ENCODE data around the gene SETD1A. TPM values are rescaled to one million over a fixed set of nuclear protein-coding genes. Genes with fewer than 3 reads are reported as not detected.
"Not testable (repeated sequence)": the region's sequence is repeated elsewhere in the genome, so short reads cannot be mapped to it uniquely, and the experiment has no call there.

Gene SETD1A
- polyA plus RNA-seq, 12 donors, result 9.5 to 19.5 (median 11.0) TPM; not detected in 1

DNA sequence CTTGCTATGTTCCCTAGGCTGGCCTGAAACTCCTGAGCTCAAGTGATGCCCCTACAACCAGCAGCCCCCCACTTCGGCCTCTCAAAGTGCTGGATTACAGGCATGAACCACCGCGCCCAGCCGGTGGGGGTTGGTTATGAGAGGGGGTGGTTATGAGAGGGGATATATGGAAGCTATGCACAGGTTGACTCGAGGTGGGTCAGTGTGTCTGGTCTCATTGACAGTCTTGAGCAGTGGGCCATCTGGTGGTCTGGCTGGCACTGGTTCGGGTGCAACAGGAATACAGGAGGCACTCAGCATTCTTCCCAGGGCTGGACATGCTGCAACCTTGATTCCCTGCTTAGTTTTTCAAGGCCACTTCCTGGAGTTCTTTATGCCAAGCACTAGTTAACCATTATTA, 58.5 kb downstream of the SETD1A start:
- no peak for DNase-seq

DNA sequence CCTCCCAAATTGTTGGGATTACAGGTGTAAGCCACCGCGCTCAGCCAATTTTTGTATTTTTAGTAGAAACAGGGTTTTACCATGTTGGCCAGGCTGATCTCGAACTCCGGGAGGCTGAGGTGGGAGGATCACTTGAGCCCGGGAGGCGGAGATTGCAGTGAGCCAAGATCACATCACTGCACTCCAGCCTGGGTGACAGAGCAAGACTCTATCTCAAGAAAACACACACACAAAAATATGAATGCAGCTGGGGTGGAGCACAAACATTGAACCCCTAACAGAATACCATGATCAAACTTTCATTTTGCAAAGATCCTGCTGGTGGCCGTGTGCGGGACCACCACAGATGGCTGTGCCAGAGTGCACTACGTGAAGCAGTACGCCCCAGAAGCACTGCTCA, 60.2 kb downstream of the SETD1A start:
- DNase-seq, result not testable (repeated sequence)

DNA sequence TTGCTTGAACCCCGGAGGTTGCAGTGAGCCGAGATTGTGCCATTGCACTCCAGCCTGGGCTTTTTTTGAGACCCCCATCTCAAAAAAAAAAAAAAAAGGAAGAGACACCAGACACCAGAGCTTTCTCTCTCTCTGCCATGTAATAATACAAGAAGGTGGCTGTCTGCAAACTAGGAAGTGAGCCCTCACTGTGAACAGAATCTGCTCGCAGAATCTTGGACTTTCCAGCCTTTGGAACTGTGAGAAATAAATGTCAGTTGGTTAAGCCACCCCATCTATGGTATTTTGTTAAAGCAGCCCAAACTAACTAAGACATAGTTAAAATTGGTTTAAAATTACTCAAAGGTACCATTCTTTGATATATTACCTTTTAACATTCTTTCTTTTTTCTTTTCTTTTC, 63.0 kb downstream of the SETD1A start:
- DNase-seq, result no peak

DNA sequence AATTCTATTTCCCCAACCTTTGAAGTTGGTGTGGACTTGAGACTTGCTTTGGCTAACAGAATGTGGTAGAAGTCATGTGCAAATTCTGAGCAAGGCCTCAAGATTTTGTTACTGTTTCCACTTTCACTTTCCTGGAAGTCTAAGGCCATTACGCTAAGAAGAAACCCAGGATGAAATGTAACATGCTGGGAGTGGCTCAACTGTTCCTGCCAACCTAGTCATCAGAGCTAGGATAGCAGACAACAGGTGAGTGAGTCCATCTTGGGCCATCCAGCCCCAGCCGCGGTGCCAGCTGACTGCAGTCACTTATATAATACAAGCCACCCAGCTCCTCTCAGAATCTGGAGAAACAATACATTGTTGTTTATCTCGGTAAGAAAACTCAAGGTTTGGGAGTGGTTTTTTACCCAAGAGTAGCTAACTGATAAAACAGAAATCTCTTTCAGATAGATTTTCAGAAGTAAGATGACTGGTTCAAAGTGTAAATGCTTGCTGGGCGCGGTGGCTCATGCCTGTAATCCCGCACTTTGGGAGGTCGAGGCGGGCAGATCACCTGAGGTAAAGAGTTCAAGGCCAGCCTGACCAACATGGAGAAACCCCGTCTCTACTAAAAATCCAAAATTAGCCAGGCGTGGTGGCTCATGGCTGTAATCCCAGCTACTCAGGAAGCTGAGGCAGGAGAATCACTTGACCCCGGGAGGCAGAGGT, 65.1 kb downstream of the SETD1A start:
- DNase-seq, result no peak

DNA sequence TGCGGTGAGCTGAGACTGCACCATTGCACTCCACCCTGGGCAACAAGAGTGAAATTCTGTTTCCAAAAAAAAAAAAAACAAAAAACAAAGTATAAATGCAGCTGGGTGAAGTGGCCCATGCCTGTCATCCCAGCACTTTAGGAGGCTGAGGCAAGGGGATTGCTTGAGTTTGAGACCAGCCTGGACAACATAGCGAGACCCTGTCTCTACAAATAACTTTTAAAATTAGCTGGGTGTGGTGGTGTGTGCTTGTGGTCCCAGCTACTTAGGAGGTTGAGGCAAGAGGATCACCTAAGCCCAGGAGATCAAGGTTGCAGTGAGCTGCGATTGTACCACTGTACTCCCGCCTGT, 65.7 kb downstream of the SETD1A start:
- no peak for DNase-seq

DNA sequence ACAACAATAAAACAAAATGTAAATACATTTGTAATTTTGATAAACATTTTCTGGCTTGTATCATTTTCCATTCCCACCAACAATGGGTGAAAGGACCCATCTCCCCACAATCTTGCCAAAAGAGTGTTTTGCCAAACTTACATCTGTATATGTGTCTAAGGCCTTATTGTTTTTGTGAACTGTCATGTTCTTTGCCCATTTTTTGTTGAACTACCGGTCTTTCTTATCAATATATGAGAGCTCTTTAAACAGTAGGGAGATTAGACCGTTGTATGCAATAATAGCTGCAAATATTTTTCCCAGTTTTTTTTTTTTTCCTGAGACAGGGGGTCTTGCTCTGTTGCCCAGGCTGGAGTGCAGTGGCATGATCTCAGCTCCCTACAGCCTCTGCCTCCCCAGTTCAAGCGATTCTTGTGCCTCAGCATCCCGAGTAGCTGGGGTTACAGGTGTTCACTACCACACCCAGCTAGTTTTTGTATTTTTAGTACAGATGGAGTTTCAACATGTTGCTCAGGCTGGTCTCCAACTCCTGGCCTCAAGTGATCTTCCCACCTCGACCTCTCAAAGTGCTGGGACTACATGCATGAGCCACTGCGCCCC, 66.2 kb downstream of the SETD1A start:
- no peak for DNase-seq

DNA sequence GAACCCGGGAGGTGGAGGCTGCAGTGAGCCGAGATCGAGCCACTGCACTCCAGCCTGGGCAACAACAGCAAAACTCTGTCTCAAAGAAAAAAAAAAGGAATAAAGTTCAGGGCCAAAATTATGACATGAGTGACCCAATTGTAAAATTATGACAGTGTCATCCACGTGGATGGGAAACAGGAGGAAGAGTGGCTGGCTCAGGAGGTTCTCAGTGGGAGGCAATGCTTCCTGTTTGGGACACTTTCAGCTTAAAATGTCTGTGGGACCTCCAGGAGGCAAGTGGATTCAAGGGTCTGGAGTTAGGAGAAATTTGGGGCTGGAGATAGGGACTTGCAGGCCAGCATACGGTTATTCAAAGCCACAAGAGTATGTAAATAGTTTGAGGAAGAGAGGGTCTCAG, 67.8 kb downstream of the SETD1A start:
- DNase-seq, result no peak

DNA sequence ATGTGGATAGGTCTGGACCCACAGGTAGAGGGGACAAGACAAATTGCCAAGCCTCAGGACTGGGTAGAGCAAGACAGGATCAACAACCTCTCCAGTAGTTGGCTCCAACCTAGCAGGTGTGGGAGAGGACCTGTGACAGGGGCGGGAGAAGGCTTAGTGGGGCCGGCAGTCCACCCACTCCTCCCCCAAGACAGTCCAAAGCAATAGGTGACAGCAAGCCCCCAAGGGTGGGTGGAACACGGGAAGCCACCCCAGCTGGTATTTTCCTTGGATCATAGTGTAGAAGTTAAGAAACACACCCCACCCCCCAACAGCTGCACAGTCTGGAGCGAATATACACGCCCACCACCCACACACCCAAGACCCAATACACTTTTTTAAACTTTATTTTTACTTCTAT, 71.7 kb downstream of the SETD1A start:
- DNase-seq, result no peak

DNA sequence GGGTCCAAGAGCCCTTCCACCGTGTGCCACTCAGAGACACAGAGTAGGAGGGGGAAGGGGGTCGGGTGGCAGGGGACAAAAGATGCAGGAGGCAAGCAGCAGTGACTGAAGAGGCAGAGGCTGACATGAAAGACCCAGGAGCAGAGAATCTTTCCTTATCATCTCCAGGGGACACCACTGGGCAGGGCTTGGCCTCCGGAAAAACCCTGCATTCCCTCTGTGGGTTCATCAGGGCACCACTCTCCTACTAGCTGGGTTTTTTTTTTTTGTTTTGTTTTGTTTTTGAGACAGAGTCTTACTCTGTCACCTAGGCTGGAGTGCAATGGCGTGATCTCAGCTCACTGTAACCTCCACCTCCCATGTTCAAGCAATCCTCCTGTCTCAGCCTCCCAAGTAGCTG, 73.7 kb downstream of the SETD1A start:
- no peak for DNase-seq

DNA sequence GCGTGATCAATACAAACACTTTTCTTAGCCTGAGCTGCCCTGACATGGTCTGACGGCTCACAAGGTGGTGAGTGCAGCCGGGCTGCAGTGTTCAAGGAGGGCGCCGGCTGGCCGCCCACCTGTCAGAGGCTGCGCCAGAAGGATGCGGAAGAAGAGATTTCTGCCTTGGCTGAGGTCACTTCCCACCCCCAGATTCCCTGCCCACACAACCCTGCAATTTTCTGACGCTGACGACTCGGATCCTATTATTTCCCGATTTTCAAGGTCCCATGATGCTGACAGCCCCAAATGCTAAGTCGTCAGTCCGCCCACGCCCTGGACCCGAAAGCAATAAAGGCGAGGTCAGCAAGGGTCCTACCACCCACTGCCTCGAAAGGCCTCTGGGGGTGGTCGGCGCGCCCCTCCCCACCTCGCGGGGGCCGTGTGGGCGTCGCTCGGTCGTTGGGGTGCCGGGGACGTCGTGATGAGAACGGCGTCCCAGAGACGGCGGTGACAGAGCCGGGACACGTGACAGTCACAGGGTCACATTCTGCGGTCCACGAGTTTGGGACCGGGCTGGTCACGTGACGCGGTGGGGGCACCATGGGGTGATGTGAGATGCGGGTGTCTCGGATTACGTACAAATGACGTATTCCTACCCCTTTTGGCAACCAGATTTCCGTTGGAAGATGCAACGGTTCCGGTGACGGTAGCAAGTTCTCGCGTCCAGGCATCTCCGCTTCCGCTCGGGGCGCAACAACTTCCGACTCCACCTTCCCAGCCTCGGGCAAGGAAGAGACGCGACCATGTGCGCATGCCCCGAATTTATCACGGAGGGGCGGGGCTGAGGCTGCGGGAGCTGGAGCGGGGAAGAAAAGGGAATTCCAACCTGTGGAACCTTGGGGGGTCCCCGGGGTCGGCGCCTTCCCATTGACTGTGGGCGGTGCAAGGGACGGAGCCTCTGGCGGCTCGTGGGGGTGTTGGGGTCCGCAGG, 75.5 kb downstream of the SETD1A start, which contains the start of gene STX4:
STX4 (plus strand) TSS at position 823 of the 973 bp plus-strand sequence. CDS start 248 bp downstream, outside the sequence.
- peak; percentile 99 for DNase-seq

DNA sequence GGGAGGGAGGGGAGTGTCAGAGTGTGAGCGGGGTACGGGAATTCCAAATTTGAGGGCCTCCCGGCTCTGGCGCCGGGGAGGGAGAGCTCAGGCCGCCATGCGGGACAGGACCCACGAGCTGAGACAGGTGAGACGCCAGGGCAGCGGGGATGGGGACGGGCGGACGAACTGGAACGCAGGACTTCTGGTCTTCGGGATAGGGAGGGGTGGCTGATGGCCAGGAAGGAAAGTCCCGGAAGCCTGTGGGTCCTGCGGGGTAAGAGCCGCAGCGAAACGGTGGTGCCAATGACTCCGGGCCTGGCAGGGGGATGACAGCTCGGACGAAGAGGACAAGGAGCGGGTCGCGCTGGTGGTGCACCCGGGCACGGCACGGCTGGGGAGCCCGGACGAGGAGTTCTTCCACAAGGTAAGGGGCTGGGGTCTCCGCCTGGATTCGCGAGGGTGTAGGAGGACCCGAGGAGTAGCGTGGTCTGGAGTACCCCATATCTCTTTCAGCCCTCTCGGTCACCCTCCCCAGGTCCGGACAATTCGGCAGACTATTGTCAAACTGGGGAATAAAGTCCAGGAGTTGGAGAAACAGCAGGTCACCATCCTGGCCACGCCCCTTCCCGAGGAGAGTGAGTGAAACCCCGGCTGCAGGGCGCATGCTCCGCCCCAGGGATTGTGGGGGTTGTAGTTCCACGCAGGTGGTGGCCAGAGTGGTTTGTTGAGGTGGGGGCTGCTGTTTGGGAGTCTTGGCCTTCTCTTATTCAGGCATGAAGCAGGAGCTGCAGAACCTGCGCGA, 76.3 kb downstream of the SETD1A start:
- DNase-seq, result peak; percentile 91

Other genes starting within 250 kb of the SETD1A start
- gene PHKG2, start 209.3 kb upstream of the SETD1A start, polyA plus RNA-seq (ENCODE audit: insufficient read length in 12 of 12), result 10 to 100 TPM in 8 of 12 donors, 1 to 10 TPM in 2, not detected in 2; 9.1 to 21.2 (median 11.3) TPM
- 1 to 10 TPM in 9 of 12 donors, under 1 TPM in 1, not detected in 2; 0.94 to 3.9 (median 2.0) TPM for gene CFAP119, start 195.7 kb upstream of the SETD1A start, polyA plus RNA-seq (ENCODE audit: insufficient read length in 12 of 12)
- gene RNF40, start 195.4 kb upstream of the SETD1A start, polyA plus RNA-seq (ENCODE audit: insufficient read length in 12 of 12), result 10 to 100 TPM in 11 of 12 donors, not detected in 1; 44.1 to 72.2 (median 52.7) TPM
- gene ZNF629, start 170.5 kb upstream of the SETD1A start, polyA plus RNA-seq (ENCODE audit: insufficient read length in 12 of 12), result 10 to 100 TPM in 11 of 12 donors, not detected in 1; 11.7 to 15.9 (median 14.0) TPM
- 10 to 100 TPM in 11 of 12 donors, not detected in 1; 24.7 to 34.9 (median 27.2) TPM for gene BCL7C, start 63.7 kb upstream of the SETD1A start, polyA plus RNA-seq (ENCODE audit: insufficient read length in 12 of 12)
- 10 to 100 TPM in 5 of 12 donors, 1 to 10 TPM in 5, not detected in 2; 8.7 to 15.7 (median 10.5) TPM for gene CTF1, start 61.1 kb upstream of the SETD1A start, polyA plus RNA-seq (ENCODE audit: insufficient read length in 12 of 12)
- gene FBXL19, start 34.2 kb upstream of the SETD1A start, polyA plus RNA-seq (ENCODE audit: insufficient read length in 12 of 12), result 10 to 100 TPM in 5 of 12 donors, 1 to 10 TPM in 6, not detected in 1; 5.3 to 29.1 (median 9.5) TPM
- 10 to 100 TPM in 3 of 12 donors, 1 to 10 TPM in 8, not detected in 1; 7.4 to 11.3 (median 8.8) TPM for gene ORAI3, start 8.7 kb upstream of the SETD1A start, polyA plus RNA-seq (ENCODE audit: insufficient read length in 12 of 12)
- 10 to 100 TPM in 1 of 12 donors, 1 to 10 TPM in 10, not detected in 1; 6.9 to 16.3 (median 9.0) TPM for gene HSD3B7, start 27.5 kb downstream of the SETD1A start, polyA plus RNA-seq (ENCODE audit: insufficient read length in 12 of 12)
- gene STX1B, start 52.9 kb downstream of the SETD1A start, polyA plus RNA-seq (ENCODE audit: insufficient read length in 12 of 12), result 1 to 10 TPM in 6 of 12 donors, under 1 TPM in 4, not detected in 2; 0.78 to 7.1 (median 1.5) TPM
- 10 to 100 TPM in 11 of 12 donors, not detected in 1; 33.1 to 71.9 (median 39.3) TPM for gene STX4, start 75.8 kb downstream of the SETD1A start, polyA plus RNA-seq (ENCODE audit: insufficient read length in 12 of 12)
- gene ZNF668, start 116.5 kb downstream of the SETD1A start, polyA plus RNA-seq (ENCODE audit: insufficient read length in 12 of 12), result 1 to 10 TPM in 11 of 12 donors, not detected in 1; 5.3 to 9.5 (median 7.2) TPM
- gene ZNF646, start 116.7 kb downstream of the SETD1A start, polyA plus RNA-seq (ENCODE audit: insufficient read length in 12 of 12), result 10 to 100 TPM in 2 of 12 donors, 1 to 10 TPM in 9, not detected in 1; 7.1 to 13.3 (median 9.5) TPM
- gene PRSS53, start 131.2 kb downstream of the SETD1A start, polyA plus RNA-seq (ENCODE audit: insufficient read length in 12 of 12), result 10 to 100 TPM in 1 of 12 donors, 1 to 10 TPM in 10, not detected in 1; 1.8 to 16.4 (median 4.6) TPM
- gene VKORC1, start 137.0 kb downstream of the SETD1A start, polyA plus RNA-seq (ENCODE audit: insufficient read length in 12 of 12), result 10 to 100 TPM in 11 of 12 donors, not detected in 1; 50.0 to 71.5 (median 58.6) TPM
- 10 to 100 TPM in 11 of 12 donors, not detected in 1; 19.1 to 30.0 (median 24.8) TPM for gene BCKDK, start 150.6 kb downstream of the SETD1A start, polyA plus RNA-seq (ENCODE audit: insufficient read length in 12 of 12)
- gene KAT8, start 159.9 kb downstream of the SETD1A start, polyA plus RNA-seq (ENCODE audit: insufficient read length in 12 of 12), result 10 to 100 TPM in 11 of 12 donors, not detected in 1; 41.5 to 63.1 (median 46.7) TPM
- gene PRSS8, start 178.0 kb downstream of the SETD1A start, polyA plus RNA-seq (ENCODE audit: insufficient read length in 12 of 12), result 10 to 100 TPM in 2 of 12 donors, 1 to 10 TPM in 2, under 1 TPM in 6, not detected in 2; 0.16 to 39.2 (median 0.61) TPM
- 1 to 10 TPM in 8 of 12 donors, under 1 TPM in 2, not detected in 2; 0.92 to 2.0 (median 1.4) TPM for gene PRSS36, start 192.3 kb downstream of the SETD1A start, polyA plus RNA-seq (ENCODE audit: insufficient read length in 12 of 12)
- gene FUS, start 222.4 kb downstream of the SETD1A start, polyA plus RNA-seq (ENCODE audit: insufficient read length in 12 of 12), result 1,000 to 10,000 TPM in 1 of 12 donors, 100 to 1,000 TPM in 11; 290 to 4,308 (median 418) TPM
- 10 to 100 TPM in 3 of 12 donors, 1 to 10 TPM in 8, not detected in 1; 3.8 to 28.0 (median 6.0) TPM for gene PYCARD, start 245.0 kb downstream of the SETD1A start, polyA plus RNA-seq (ENCODE audit: insufficient read length in 12 of 12)